SK-N-SH treated with all-trans-retinoic acid at 6 μM for 48 hours (cell line): ENCODE data around the gene NFYC.

Source experiments
- CSDC2 ChIP-seq: fragments of 250-450 bp; sonication (Bioruptor Pico); IDR thresholded peaks from 2 replicates; pipeline ENCODE4 v1.5.0; 2020; ENCODE audit warnings: mild to moderate bottlenecking, moderate library complexity
- ESRRG ChIP-seq: fragments of 250-450 bp; sonication (Bioruptor Pico); IDR thresholded peaks from 2 replicates; pipeline ENCODE4 v1.6.1; 2021; ENCODE audit warnings: mild to moderate bottlenecking
- RARB ChIP-seq: fragments of 250-450 bp; sonication (Bioruptor Pico); IDR thresholded peaks from 2 replicates; pipeline ENCODE4 v1.8.0; 2021; ENCODE audit warnings: mild to moderate bottlenecking, moderate library complexity
- TOX ChIP-seq: fragments of 250-450 bp; sonication (Bioruptor Pico); IDR thresholded peaks from 2 replicates; pipeline ENCODE4 v1.8.0; 2021; ENCODE audit warnings: mild to moderate bottlenecking, moderate library complexity, borderline replicate concordance
- ZFP30 ChIP-seq: fragments of 450-650 bp; formaldehyde crosslinking; IDR thresholded peaks from 2 replicates; pipeline ENCODE4 v1.5.0; 2022; ENCODE audit warnings: mild to moderate bottlenecking, moderate library complexity
- ZNF70 ChIP-seq: fragments of 450-650 bp; formaldehyde crosslinking; IDR thresholded peaks from 2 replicates; pipeline ENCODE4 v1.5.0; 2020; ENCODE audit warnings: mild to moderate bottlenecking, moderate library complexity

- no peak for TF ChIP-seq CSDC2 (CRISPR knock-in tag)
- no peak for TF ChIP-seq ZFP30
- no peak for TF ChIP-seq ESRRG (CRISPR knock-in tag)
- TF ChIP-seq RARB (CRISPR knock-in tag), result no peak
- TF ChIP-seq TOX (CRISPR knock-in tag), result no peak
- no peak for TF ChIP-seq ZNF70
These were observed 69.5 kb downstream of the NFYC start for GRCh38 chr1:40760984-40761383.
